ENCODE data around the gene TYRP1. TPM values are rescaled to one million over a fixed set of nuclear protein-coding genes. Genes with fewer than 3 reads are reported as not detected.

The TYRP1 gene
- total and polyA plus RNA-seq, 9 donors, result 0.02 to 0.22 TPM; not detected in 7

GRCh38 chr9:12730198-12730597 is 37.0 kb downstream of the TYRP1 start:
- DNase-seq, result no peak
- TF ChIP-seq POLR2A (IDR thresholded peaks at IDR 0.05) (no peak), CTCF (IDR thresholded peaks at IDR 0.05) (no peak), EP300 (IDR thresholded peaks at IDR 0.05) (no peak)
- intact Hi-C loops (cut with DNase I), result no loop called here
- H3K36me3 ChIP-seq, result no peaks in the 10 kb centered on the region
- H3K27ac ChIP-seq, result no peak overlapping the region
- 80 to 88% (median 86%) methylated on average over 1 of the region's 1 CpG for WGBS, 3 donors
- H3K4me1 ChIP-seq (ENCODE audit: insufficient read depth), result no peaks in the 10 kb centered on the region
- no peaks in the 10 kb centered on the region for H3K27me3 ChIP-seq
- H3K4me3 ChIP-seq, result no peak overlapping the region
- H3K9me3 ChIP-seq, result no peaks in the 10 kb centered on the region

GRCh38 chr9:12730927-12731326 is 37.7 kb downstream of the TYRP1 start:
- no peak overlapping the region for H3K27ac ChIP-seq
- no peak for TF ChIP-seq CTCF (IDR thresholded peaks at IDR 0.05)
- no peak for TF ChIP-seq POLR2A (IDR thresholded peaks at IDR 0.05)
- no peak for TF ChIP-seq EP300 (IDR thresholded peaks at IDR 0.05)
- no peak overlapping the region for H3K4me3 ChIP-seq
- DNase-seq, result no peak
- intact Hi-C loops (cut with DNase I), result no loop called here
- H3K9me3 ChIP-seq, result no peaks in the 10 kb centered on the region
- H3K4me1 ChIP-seq (ENCODE audit: insufficient read depth), result no peaks in the 10 kb centered on the region
- no peaks in the 10 kb centered on the region for H3K27me3 ChIP-seq
- no peaks in the 10 kb centered on the region for H3K36me3 ChIP-seq

- WGBS, 3 donors, result 71 to 78% (median 72%) methylated on average over 3 of the region's 3 CpGs
- Histone ChIP-seq H3K36me3 (no peaks in the 10 kb centered on the region), H3K9me3 (no peaks in the 10 kb centered on the region), H3K4me3 (no peak overlapping the region), H3K4me1 (ENCODE audit: insufficient read depth) (no peaks in the 10 kb centered on the region), H3K27me3 (no peaks in the 10 kb centered on the region), H3K27ac (no peak overlapping the region)
- no peak for DNase-seq
- TF ChIP-seq CTCF (IDR thresholded peaks at IDR 0.05) (no peak), POLR2A (IDR thresholded peaks at IDR 0.05) (no peak), EP300 (IDR thresholded peaks at IDR 0.05) (no peak)
- intact Hi-C loops (cut with DNase I), result no loop called here
Observed at GRCh38 chr9:12732971-12733370, 39.8 kb downstream of the TYRP1 start.

- Histone ChIP-seq H3K27ac (no peak overlapping the region), H3K4me3 (no peak overlapping the region), H3K36me3 (no peaks in the 10 kb centered on the region), H3K27me3 (no peaks in the 10 kb centered on the region), H3K4me1 (ENCODE audit: insufficient read depth) (no peaks in the 10 kb centered on the region), H3K9me3 (no peaks in the 10 kb centered on the region)
- TF ChIP-seq CTCF (IDR thresholded peaks at IDR 0.05) (no peak), POLR2A (IDR thresholded peaks at IDR 0.05) (no peak), EP300 (IDR thresholded peaks at IDR 0.05) (no peak)
- DNase-seq, result no peak
- WGBS, 3 donors, result 39 to 69% (median 67%) methylated on average over 3 of the region's 3 CpGs
- intact Hi-C loops (cut with DNase I), result no loop called here
Observed at GRCh38 chr9:12735665-12736064, 42.5 kb downstream of the TYRP1 start.

- Histone ChIP-seq H3K36me3 (no peaks in the 10 kb centered on the region), H3K4me3 (no peak overlapping the region), H3K9me3 (no peaks in the 10 kb centered on the region), H3K4me1 (ENCODE audit: insufficient read depth) (no peaks in the 10 kb centered on the region), H3K27me3 (no peaks in the 10 kb centered on the region), H3K27ac (no peak overlapping the region)
- DNase-seq, result no peak
- intact Hi-C loops (cut with DNase I), result no loop called here
- no peak for TF ChIP-seq POLR2A (IDR thresholded peaks at IDR 0.05)
- TF ChIP-seq CTCF (IDR thresholded peaks at IDR 0.05), result no peak
- TF ChIP-seq EP300 (IDR thresholded peaks at IDR 0.05), result no peak
- 0% methylated on average over 1 of the region's 1 CpG for WGBS, 3 donors
Observed at GRCh38 chr9:12737871-12738270, 44.7 kb downstream of the TYRP1 start.

Data from ovary (tissue), 9 donors.